Measurements from ENCODE around the gene CSNK1D.

Gene CSNK1D

GRCh38 chr17:82222816-82223215 lies 50.7 kb downstream of the CSNK1D start:
- 82 to 90% methylated on average over 3 to 6 of the region's 10 CpGs for WGBS, 2 experiments (ENCODE audit: insufficient coverage in 2 of 2)
- H3K36me3 ChIP-seq (ENCODE audit: control insufficient read depth, insufficient read depth, low read length): no peaks in the 10 kb centered on the region

GRCh38 chr17:82221341-82221902 lies 52.1 kb downstream of the CSNK1D start:
- WGBS, 2 experiments (ENCODE audit: insufficient coverage in 2 of 2): 78 to 83% methylated on average over 7 to 8 of the region's 10 CpGs

More at GRCh38 chr17:82222816-82223215, 50.7 kb downstream of the CSNK1D start:
- H3K9me3 ChIP-seq (ENCODE audit: control insufficient read depth, low read length): no peaks in the 10 kb centered on the region
- no peak overlapping the region for H3K4me3 ChIP-seq (ENCODE audit: extremely low read depth, insufficient read depth, low read length, poor library complexity, severe bottlenecking)
- no peak overlapping the region for H3K27ac ChIP-seq (ENCODE audit: low read depth, low read length, severe bottlenecking)
- peaks cover 22% of the 10 kb centered on the region for H3K4me1 ChIP-seq (ENCODE audit: control insufficient read depth, insufficient read depth, low read length, poor library complexity, severe bottlenecking)

GRCh38 chr17:82219753-82220709 lies 53.5 kb downstream of the CSNK1D start:
- Histone ChIP-seq H3K4me3 (ENCODE audit: extremely low read depth, insufficient read depth, low read length, poor library complexity, severe bottlenecking) (no peak overlapping the region), H3K36me3 (ENCODE audit: control insufficient read depth, insufficient read depth, low read length) (no peaks in the 10 kb centered on the region), H3K27ac (ENCODE audit: low read depth, low read length, severe bottlenecking) (no peak overlapping the region), H3K9me3 (ENCODE audit: control insufficient read depth, low read length) (no peaks in the 10 kb centered on the region), H3K4me1 (ENCODE audit: control insufficient read depth, insufficient read depth, low read length, poor library complexity, severe bottlenecking) (peaks cover 33% of the 10 kb centered on the region)
- WGBS, 2 experiments (ENCODE audit: insufficient coverage in 2 of 2): 97 to 98% methylated on average over 8 to 10 of the region's 11 CpGs

More at GRCh38 chr17:82221341-82221902, 52.1 kb downstream of the CSNK1D start:
- no peak overlapping the region for H3K4me3 ChIP-seq (ENCODE audit: extremely low read depth, insufficient read depth, low read length, poor library complexity, severe bottlenecking)
- no peaks in the 10 kb centered on the region for H3K36me3 ChIP-seq (ENCODE audit: control insufficient read depth, insufficient read depth, low read length)
- no peaks in the 10 kb centered on the region for H3K9me3 ChIP-seq (ENCODE audit: control insufficient read depth, low read length)
- H3K27ac ChIP-seq (ENCODE audit: low read depth, low read length, severe bottlenecking): no peak overlapping the region
- peaks cover 34% of the 10 kb centered on the region for H3K4me1 ChIP-seq (ENCODE audit: control insufficient read depth, insufficient read depth, low read length, poor library complexity, severe bottlenecking)

GRCh38 chr17:82219083-82219482 lies 54.4 kb downstream of the CSNK1D start:
- Histone ChIP-seq H3K4me3 (ENCODE audit: extremely low read depth, insufficient read depth, low read length, poor library complexity, severe bottlenecking) (no peak overlapping the region), H3K36me3 (ENCODE audit: control insufficient read depth, insufficient read depth, low read length) (no peaks in the 10 kb centered on the region), H3K27ac (ENCODE audit: low read depth, low read length, severe bottlenecking) (no peak overlapping the region), H3K9me3 (ENCODE audit: control insufficient read depth, low read length) (no peaks in the 10 kb centered on the region), H3K4me1 (ENCODE audit: control insufficient read depth, insufficient read depth, low read length, poor library complexity, severe bottlenecking) (peaks cover 32% of the 10 kb centered on the region)
- 95 to 100% methylated on average over 2 to 7 of the region's 7 CpGs for WGBS, 2 experiments (ENCODE audit: insufficient coverage in 2 of 2)

- H3K27ac ChIP-seq (ENCODE audit: low read depth, low read length, severe bottlenecking): no peak overlapping the region
- H3K4me3 ChIP-seq (ENCODE audit: extremely low read depth, insufficient read depth, low read length, poor library complexity, severe bottlenecking): no peak overlapping the region
- H3K9me3 ChIP-seq (ENCODE audit: control insufficient read depth, low read length): no peaks in the 10 kb centered on the region
- H3K4me1 ChIP-seq (ENCODE audit: control insufficient read depth, insufficient read depth, low read length, poor library complexity, severe bottlenecking): peaks cover 32% of the 10 kb centered on the region
- no peaks in the 10 kb centered on the region for H3K36me3 ChIP-seq (ENCODE audit: control insufficient read depth, insufficient read depth, low read length)
- 92 to 93% methylated on average over 22 to 28 of the region's 32 CpGs for whole genome bisulfite sequencing, 2 experiments (ENCODE audit: insufficient coverage in 2 of 2)
Measured at GRCh38 chr17:82218349-82219075, 55.0 kb downstream of the CSNK1D start.

GRCh38 chr17:82217530-82218204 lies 55.8 kb downstream of the CSNK1D start:
- WGBS, 2 experiments (ENCODE audit: insufficient coverage in 2 of 2): 55 to 65% methylated on average over 15 to 18 of the region's 21 CpGs
- Histone ChIP-seq H3K9me3 (ENCODE audit: control insufficient read depth, low read length) (no peaks in the 10 kb centered on the region), H3K4me1 (ENCODE audit: control insufficient read depth, insufficient read depth, low read length, poor library complexity, severe bottlenecking) (peaks cover 32% of the 10 kb centered on the region), H3K4me3 (ENCODE audit: extremely low read depth, insufficient read depth, low read length, poor library complexity, severe bottlenecking) (no peak overlapping the region), H3K27ac (ENCODE audit: low read depth, low read length, severe bottlenecking) (peak overlapping the region; percentile 90), H3K36me3 (ENCODE audit: control insufficient read depth, insufficient read depth, low read length) (no peaks in the 10 kb centered on the region)

- Histone ChIP-seq H3K36me3 (ENCODE audit: control insufficient read depth, insufficient read depth, low read length) (no peaks in the 10 kb centered on the region), H3K4me3 (ENCODE audit: extremely low read depth, insufficient read depth, low read length, poor library complexity, severe bottlenecking) (no peak overlapping the region), H3K9me3 (ENCODE audit: control insufficient read depth, low read length) (no peaks in the 10 kb centered on the region), H3K27ac (ENCODE audit: low read depth, low read length, severe bottlenecking) (peak overlapping the region; percentile 90), H3K4me1 (ENCODE audit: control insufficient read depth, insufficient read depth, low read length, poor library complexity, severe bottlenecking) (peaks cover 32% of the 10 kb centered on the region)
- WGBS, 2 experiments (ENCODE audit: insufficient coverage in 2 of 2): 85 to 87% methylated on average over 12 of the region's 12 CpGs
Measured at GRCh38 chr17:82217120-82217529, 56.4 kb downstream of the CSNK1D start.

- H3K9me3 ChIP-seq (ENCODE audit: control insufficient read depth, low read length): no peaks in the 10 kb centered on the region
- H3K4me3 ChIP-seq (ENCODE audit: extremely low read depth, insufficient read depth, low read length, poor library complexity, severe bottlenecking): no peak overlapping the region
- H3K36me3 ChIP-seq (ENCODE audit: control insufficient read depth, insufficient read depth, low read length): no peaks in the 10 kb centered on the region
- H3K27ac ChIP-seq (ENCODE audit: low read depth, low read length, severe bottlenecking): peak overlapping the region; percentile 90
- H3K4me1 ChIP-seq (ENCODE audit: control insufficient read depth, insufficient read depth, low read length, poor library complexity, severe bottlenecking): peaks cover 37% of the 10 kb centered on the region
- WGBS, 2 experiments (ENCODE audit: insufficient coverage in 2 of 2): 91 to 92% methylated on average over 10 to 13 of the region's 17 CpGs
Measured at GRCh38 chr17:82216301-82217119, 57.0 kb downstream of the CSNK1D start.

GRCh38 chr17:82215972-82216300 lies 57.6 kb downstream of the CSNK1D start:
- H3K9me3 ChIP-seq (ENCODE audit: control insufficient read depth, low read length): no peaks in the 10 kb centered on the region
- H3K36me3 ChIP-seq (ENCODE audit: control insufficient read depth, insufficient read depth, low read length): no peaks in the 10 kb centered on the region
- peaks cover 35% of the 10 kb centered on the region for H3K4me1 ChIP-seq (ENCODE audit: control insufficient read depth, insufficient read depth, low read length, poor library complexity, severe bottlenecking)
- no peak overlapping the region for H3K27ac ChIP-seq (ENCODE audit: low read depth, low read length, severe bottlenecking)
- H3K4me3 ChIP-seq (ENCODE audit: extremely low read depth, insufficient read depth, low read length, poor library complexity, severe bottlenecking): no peak overlapping the region
- 93 to 98% methylated on average over 11 to 12 of the region's 12 CpGs for WGBS, 2 experiments (ENCODE audit: insufficient coverage in 2 of 2)

All from mesodermal cell (in vitro differentiated cells).